Endometrial microvascular endothelial cells (primary cell): Measurements from ENCODE around the gene PGLYRP3. TPM values are rescaled to one million over a fixed set of nuclear protein-coding genes. Genes with fewer than 3 reads are reported as not detected.
"Not testable (repeated sequence)": the region's sequence is repeated elsewhere in the genome, so short reads cannot be mapped to it uniquely, and the experiment has no call there.

Experiments
- in situ Hi-C: cut with HindIII; loops from 2 replicates; pipeline ENCODE4 v1.10.0; 2017; ENCODE audit warnings: low sequenced_read_pairs, low pct_unique_long_range_greater_than_20kb; ENCODE audit errors: inconsistent ontology term
- total RNA-seq: library from RNA; depleted of rRNA; stranded (reverse); fragments of >200 nt; gene quantifications from one replicate; pipeline ENCODE4 v1.2.3, GENCODE V29; 2015; ENCODE audit errors: inconsistent ontology term

PGLYRP3 gene
- total RNA-seq, 1 donor from 2014 or later = not detected

DNA sequence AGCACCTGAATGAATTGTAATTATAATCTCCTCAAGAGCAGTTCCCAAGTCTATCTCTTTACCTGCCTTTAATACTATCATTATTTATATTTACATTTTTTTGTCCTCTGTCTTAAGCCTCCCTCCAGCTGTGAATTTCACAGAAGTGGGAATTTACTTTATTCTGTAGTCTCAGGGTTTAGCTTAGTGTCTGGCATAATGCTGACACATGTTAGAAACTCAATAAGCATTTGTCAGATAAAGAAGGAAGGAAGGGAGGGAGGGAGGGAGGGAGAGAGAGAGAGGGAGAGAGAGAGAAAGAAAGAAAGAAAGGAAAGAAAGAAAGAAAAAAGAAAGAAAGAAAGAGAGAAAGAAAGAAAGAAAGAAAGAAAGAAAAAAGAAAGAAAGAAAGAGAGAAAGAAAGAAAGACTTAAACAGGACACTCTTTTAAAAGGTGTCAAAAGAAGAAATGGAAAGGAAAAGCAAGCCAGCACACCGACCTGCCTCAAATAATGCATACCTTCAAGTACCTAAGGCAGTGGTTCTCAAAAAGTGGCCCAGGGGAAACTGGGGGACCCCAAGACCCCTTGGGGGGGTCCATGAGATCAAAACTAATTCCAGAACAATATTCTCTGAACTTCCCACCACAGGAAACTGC is 37.7 kb upstream of the PGLYRP3 start:
- in situ Hi-C loops = loop anchor here (25.0 kb wide), 1 partner anchor 137 kb away; no protein-coding TSS in a partner anchor

DNA sequence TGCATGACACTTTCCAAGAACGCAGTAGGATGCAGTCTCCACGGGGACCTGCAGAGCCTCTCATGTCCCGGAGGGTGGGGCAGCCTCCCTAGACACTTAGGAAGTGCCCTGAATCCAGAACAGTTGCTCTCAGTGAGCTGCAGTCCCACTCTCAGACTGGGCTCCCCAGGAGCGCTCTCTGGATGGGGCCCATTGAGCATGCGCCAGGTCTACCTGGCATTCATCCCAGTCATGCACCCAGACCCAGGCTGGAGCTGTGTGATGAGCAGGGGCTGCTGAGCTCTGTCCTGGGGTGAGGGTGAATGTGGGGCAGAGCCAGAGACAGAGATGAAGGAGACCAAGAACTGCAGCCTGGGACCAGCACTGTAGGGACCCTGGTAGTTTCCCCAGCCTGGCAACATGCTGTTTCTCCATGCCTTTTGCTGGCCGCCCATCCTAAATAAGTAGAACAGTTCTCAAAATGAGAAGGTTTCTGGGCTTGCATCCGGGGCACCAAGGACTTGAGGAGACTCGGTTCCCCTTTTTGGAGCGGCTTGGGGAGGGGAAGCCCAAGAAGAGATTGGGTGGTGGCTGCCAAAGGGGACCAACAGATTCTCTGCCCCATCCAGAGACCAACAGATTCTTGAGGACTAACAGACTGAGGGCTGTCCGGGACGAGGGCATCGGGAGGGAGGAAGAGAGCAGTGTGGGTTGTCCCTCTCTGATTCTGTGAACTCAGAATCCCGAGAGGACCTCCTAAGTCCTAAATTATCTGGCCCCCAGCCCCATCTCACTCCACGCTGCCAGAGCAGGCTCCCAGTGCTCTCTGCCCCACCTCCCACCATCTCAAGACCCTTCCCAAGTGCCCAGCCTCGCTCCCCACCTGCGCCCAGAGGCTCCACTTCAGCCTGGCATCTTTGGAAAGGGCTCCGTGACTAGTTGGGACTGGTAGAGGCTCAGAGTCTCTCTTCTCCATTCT is 36.9 kb upstream of the PGLYRP3 start:
- in situ Hi-C loops = loop anchor here (25.0 kb wide), 1 partner anchor 138 kb away; no protein-coding TSS in a partner anchor

DNA sequence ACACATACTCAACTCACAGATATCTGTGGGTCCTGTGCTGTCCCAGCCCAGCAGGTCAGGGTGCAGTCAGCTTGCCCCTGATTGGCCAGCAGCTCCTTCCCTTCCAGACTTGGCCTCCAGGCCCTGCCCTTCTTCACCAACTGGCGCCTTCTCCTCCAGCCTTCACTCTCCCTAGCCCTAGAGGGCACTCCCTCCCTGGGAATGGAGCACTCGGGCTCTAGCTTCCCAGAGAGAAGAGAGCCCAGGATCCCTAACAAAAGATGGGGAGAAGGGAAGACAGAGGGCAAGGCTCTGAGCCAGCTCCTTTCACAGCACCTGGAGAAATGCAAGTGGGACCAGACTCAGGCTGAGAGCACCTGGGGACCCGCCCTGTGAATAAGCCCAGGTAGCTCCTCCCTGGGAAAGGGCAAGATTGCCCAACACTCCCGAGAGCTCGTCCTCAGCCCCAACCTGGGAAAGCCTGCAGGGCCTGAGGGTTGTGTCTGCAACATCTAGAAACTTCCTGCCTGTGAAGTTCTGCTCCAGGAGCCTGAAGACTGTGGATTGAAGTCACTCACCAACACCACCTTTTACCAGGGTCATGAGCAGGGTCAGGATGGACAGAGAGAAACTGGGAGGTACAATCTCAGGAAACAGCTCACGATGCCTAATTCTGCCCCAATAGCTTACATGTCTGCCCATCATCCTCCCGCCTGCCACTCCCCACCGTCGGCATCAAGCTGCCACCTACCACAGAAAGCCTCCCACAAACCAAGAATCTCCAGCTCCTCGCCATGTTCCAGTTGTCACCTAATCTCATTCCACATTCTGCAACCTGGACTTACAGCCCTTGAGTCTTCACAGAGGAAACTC is 36.0 kb upstream of the PGLYRP3 start, which contains the start of gene PGLYRP4:
Gene PGLYRP4 (minus strand): TSS at position 331 of the 852 bp plus-strand sequence. CDS start 909 bp downstream, outside the sequence.
- in situ Hi-C loops = no loop called here

DNA sequence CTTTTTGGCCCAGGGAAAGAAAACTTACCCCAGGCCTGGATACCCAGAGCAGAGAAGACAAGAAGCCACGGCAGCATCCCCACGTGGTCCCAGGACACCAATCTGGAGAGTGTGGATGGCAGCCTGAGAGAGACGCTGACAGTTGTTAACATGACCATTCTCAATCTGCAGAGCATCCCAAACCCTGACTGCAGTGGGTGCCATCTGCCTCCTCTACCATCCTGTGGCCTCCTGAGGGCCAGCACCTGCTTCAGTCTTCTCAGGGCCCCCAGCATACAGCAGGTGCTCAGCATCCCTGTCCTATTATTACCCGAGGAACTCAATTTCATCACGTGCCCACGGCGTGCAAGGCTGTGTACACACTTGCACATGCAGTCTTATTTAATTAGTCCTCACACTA is 35.1 kb upstream of the PGLYRP3 start:
- in situ Hi-C loops = no loop called here

DNA sequence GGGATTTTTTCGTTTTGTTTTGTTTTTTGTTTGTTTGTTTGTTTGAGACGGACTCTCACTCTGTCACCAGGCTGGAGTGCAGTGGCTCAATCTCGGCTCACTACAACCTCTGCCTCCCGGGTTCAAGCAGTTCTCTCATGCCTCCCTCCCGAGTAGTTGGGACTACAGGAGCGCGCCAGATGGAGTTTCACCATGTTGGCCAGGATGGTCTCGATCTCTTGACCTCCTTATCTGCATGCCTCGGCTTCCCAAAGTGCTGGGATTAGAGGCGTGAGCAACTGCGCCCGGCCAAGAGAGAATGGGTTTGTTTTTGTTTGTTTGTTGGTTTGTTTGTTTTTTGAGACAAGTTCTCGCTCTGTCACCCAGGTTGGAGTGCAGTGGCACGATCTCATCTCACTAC is 34.3 kb upstream of the PGLYRP3 start:
- in situ Hi-C loops = not testable (repeated sequence)

DNA sequence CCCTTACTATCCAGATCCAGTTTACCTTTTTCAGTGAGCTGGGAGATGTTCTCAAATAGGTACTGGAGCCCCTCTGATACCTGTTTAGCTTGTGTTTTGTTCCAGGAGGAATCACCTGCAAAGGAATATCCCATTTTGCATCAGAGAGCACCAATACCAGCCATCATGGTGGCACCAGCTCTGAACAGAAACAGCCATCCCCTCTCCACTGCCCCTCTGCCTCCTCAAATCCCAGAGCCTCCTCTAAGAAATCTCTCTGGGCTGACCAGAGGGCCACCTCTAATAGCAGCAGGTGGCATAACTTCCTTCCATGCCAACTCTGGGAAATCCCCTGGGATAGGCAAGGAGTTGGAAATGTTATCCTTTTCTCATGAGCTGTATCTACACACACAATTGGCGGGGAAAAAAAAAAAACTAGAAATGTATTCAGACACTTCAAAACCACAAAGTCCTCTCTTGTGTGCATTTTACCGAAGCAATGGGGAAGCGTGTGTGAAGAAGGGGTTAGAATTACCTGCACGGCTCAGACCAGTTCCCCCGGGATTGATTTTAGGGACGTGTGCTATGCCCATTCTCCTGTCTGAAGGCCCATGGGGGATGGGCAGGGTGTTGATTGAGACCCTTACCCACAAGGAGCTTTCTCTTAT is 33.4 kb upstream of the PGLYRP3 start:
- in situ Hi-C loops = no loop called here

DNA sequence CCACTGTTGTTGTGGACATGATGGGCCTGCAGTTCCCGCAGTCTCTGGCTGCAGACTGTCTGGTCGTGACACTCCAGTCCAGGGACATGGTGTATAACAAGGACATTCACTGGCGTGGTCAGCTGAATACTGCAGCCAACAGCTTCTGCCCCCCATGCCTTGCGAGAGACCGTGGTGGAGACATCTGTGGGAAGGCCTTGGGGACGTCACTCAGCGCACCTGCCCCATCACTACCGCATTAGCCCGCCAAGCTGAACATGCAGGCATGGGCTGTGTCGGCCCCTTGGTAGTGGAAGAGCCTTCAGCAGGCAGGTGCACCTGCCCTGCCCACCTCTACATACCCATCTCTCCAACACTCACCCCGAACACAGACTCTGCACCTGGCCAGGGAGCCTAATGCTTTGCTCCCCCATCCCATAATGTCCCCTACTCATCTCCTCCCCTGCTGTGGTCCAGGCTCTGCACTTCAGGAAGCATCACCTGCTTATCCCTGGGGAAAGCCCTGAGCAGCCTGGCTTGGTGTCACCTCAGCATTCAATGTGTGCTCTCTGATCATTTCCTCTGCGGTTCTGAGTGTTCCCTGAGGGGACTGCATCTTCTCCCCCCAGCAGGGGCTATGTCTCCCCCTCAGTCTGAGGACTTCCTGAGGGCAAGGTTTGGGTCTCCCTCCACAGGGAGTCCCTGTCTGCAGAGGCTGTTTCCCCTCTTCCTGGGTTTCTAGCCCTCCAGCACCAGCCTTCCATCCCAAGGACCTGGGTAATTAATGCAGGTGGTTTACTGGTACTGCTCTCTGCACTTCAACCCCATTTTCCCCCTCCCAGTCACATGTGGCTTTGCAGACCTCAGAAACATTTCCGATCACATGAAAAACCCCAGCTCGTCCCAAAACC is 32.7 kb upstream of the PGLYRP3 start:
- in situ Hi-C loops = no loop called here

DNA sequence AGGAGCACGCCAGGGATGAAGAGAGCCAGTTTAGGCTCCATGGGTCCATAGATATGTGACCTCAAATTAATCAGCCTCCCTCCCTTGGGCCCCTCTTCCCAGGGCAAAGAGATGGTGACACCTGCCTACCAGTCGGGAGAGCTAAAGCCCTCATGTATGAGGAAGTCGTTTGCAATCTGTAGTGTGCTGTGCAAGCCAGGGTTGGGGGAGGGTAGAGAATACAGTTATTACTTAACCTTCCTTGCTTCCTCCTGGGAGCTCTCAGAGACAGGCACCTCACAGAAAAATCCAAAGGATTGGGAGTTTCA is 31.9 kb upstream of the PGLYRP3 start:
- in situ Hi-C loops = no loop called here

DNA sequence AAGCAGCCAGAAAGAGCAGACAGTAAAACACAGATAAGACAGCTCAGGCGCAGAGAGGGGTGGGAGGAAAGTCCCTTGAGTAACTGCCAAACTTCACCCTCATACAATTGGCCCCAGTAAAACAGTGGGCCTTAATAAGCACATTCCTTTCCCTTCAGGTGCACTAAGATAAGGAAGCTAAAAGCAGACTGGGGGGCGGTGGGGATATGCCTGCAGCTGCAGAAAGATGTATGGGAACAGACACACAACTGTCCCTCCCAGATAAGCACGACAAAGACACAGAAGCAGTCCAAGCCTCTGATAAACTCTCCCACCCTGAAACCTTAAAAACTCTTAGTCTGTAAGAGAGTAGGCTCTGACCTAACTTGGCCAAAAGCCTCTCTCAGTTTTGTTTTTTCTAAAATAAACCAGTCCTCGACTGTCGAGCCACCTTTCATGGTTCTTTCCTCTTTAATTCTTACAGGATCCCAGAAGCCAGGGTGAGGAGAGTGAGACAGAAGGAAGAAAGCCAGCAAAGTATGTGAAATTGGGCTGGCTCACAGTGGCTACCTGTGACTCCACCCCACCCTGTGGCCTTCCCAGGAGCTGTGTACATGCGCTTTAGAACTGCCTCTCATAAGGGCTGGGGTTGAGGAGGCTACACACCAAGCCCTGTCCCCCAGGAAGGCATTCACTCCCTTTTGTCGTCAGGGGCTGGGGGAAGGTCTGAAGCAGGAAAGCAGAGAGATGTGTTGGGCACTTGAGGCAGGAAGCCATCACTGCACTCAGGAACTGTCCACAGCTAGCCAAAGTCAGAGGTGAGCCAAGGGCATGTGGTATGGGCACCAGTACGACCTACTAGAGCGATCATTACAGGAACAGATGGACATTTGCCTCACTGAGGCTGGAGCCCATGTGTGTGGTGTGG is 31.3 kb upstream of the PGLYRP3 start:
- in situ Hi-C loops = no loop called here

DNA sequence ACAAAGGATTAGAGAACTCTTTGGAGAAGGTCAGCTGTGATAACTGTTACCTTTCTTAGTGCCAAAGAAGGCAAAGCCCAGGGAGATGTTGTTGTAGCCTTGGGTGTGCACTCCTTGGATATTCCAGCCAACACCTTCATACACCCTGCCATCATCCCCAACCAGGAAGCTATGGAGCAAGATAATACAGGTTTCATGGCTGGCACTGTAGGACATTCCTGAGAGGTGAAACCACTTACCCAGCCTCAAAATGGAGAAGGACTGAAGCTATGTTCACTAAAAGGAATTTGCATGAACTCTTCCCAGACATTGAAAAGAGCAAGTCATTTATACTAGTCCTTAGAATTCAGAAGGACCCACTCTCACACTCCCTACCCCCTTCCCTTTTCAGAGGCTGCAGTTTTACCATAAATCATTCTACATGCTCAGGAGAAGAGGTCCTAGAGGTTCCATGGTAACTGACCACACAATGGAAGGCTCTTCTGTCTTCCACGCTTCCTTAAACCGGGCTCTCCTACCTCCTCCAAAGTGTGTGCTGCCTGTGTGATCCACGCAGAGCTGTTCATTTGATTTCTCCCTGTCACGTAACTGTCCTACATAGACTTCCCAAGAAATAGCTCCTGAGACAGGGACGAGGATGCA is 30.4 kb upstream of the PGLYRP3 start:
- in situ Hi-C loops = no loop called here

DNA sequence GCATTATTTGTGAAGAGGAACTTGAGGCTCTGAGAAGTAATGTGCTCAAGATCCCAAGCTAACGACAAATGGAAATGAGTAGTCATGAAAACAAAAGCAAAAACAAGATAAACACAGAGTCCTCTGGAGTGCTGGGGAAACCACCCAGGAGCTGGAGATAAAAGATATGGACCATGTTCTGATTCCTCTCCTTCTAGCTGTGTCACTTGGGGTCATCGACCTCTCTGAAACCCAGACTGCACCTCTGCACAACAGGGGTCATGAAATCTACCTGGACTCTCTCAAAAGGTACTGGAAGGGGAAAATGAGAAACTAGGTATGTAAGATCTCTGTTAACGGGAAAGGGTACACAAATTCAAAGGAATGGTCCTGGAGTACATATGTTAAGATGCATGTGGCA is 29.4 kb upstream of the PGLYRP3 start:
- in situ Hi-C loops = no loop called here

DNA sequence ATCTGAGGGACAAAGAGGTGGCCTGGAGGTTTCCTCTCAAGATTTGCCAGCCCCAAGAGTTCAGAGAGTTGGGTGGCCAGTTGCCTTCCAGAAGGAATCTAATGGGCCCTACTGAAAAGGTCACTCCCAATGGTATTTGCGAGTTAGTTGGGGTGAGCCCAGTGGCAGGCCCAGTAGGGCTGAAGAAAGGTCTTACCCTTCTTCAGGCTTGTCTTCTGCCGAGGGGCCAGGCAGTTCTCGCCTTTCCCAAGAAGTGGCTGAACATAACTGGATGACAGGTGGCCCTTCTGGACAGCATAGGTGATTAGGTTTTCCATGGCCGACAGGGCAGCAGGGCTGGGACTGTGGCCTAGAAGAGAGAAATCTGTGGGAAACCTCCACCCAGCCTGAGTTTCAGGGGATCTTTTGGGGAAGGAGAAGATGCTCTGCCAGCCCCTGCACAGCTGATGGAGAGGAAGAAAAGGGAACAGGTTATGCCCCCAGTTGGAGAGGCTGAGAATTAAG is 28.7 kb upstream of the PGLYRP3 start:
- in situ Hi-C loops = no loop called here

DNA sequence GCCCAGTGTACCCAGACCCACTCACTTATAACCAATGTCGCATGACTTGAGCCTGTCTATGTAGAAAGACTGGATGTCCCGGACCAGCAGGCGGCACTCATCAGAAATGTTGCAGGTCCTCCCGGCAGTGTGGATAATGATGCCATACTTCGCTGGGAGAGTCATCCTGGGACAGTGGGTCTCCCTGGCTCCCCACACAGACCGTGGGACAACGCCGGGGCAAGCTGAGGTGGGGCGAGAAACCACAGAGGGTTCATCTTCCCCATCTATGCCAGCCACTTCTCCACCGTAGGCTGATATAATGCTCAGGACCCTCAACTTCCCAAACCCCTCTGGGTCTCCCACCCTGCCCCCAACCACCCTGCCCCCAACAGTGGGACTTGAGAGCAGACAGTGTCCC is 27.6 kb upstream of the PGLYRP3 start:
- in situ Hi-C loops = no loop called here

DNA sequence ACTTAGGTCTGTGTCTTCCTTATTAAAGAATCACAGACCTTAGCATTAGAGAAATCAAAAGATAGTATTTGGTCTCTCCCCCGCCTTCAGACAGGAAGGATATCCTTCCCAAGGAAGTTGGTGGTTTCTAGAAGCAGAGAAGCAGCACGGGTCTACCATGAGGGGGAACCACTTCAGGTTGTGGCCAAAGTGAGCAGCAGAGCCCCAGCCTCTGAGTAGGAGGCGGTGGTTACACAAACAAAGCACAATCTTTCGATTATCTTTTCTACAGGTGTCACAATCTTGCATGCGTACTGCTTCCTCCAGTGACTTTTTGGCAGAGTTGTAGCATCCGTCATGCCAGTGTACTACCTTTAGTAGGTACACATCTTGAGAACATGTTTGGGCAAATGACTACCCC is 27.1 kb upstream of the PGLYRP3 start:
- in situ Hi-C loops = no loop called here

DNA sequence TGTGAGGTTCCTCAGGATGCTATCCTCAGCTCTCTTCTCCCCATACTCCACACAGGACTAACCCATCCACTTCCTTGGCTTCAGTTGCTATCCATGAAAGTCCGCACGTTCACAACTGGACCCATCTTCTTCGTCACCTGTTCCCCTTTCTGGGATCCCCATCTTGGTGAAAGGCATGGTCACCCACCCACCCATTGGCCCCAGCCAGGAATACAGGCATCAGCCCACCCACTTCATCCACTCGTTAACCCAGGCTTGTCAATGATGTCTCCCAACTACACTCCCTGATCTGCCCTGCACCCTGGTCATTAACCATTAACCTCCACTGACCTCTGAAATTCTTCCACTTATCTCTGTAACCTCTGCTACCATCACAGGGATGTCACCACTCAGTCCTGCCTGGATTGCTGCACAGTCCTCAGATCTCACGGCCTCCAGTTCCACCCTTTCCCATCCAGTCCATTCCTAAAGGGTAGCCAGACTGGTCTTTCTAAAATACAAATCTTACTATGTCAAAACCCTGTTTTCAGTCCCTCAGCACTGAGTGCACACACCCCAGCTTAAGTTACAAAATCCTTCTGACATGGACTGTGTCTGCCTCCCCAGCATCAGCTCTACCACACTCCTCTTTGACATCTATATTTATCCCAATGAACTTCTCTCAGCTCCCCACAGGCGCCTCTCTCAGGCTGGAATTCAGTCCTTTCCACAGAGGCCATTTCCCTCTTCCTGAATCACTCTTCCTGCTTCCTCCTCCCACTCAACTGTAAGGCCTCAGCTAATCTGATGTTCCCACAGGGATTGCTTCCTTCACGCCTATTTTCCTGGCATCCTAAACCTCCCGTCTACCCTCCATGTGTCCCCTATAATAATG is 25.5 kb upstream of the PGLYRP3 start:
- in situ Hi-C loops = no loop called here
